Right renal cortex interstitium (tissue), 3 donors: Measurements from ENCODE around the gene MED17. TPM values are rescaled to one million over a fixed set of nuclear protein-coding genes. Genes with fewer than 3 reads are reported as not detected.
"Not testable (repeated sequence)": the region's sequence is repeated elsewhere in the genome, so short reads cannot be mapped to it uniquely, and the experiment has no call there.

Source experiments
- DNase-seq, 3 donors: peaks; one replicate each; pipeline ENCODE4 v3.0.0-alpha.2; 2013; ENCODE audit warnings: low read depth in 3 of 3, low spot score in 2 of 3
- polyA plus RNA-seq, 3 donors: library from polyadenylated mRNA; unstranded; fragments of 120-200 nt; gene quantifications; one replicate each; pipeline ENCODE4 v1.2.1, GENCODE V29; 2013; ENCODE audit not compliant: insufficient read length in 3 of 3

MED17 gene
- 10 to 100 TPM; 33.2 to 38.2 (median 34.4) TPM for polyA plus RNA-seq

DNA sequence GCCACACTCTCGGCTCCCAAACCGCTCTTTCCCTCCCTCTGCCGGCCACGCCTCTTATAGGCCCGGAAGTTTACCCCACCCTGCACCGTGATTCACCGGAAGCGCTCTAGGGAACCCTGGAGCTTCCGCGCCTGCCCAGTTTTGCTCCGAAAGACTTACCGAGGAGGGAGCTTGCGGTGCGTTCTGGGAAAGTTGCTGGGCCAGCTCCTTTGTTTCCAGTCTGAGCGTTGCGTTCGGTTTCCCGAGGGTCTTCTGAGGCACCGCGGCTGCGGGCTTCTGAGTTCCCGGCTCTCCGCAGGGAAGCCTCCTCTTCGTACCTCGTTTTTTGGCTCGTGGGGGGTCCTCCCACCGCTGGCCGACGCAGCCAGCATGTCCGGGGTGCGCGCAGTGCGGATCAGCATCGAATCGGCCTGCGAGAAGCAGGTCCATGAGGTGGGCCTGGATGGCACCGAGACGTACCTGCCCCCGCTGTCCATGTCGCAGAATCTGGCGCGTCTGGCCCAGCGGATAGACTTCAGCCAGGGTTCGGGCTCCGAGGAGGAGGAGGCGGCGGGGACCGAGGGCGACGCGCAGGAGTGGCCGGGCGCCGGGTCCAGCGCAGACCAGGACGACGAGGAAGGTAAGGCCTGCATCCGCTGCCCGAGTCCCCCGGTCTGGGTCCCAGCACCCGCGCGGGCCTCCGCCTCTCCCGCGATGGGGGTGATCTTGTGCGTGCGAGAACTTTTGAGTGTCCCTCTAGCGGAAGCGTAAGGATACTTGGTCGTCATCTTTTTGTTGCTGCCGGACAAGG, at the start of gene MED17:
TSS of gene MED17 (plus strand) at position 138 of the 790 bp plus-strand sequence. CDS start at position 370, 232 bp downstream.
- peak; percentile 88 to 93 (median 88) for DNase-seq

- DNase-seq, result no peak
Measured at GRCh38 chr11:93734427-93735222, 49.5 kb upstream of the MED17 start.

DNA sequence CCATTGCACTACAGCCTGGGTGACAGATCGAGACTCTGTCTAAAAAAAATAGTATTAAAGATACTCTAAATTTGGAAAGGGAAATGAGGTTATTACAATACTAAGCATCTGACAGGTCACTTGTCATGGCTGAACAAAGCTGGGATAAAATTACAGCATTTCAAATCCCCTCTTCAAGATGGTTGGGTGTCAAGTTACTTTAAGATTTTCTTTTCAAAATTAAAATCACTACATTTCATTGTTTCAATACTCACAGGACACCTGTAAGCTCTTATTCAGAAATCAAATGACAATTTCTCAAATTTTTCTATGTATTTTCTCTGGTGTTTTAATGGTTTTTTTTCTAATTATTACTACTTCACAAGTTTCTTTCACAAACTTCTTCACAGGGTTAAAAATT, 48.5 kb upstream of the MED17 start:
- DNase-seq, result no peak

DNA sequence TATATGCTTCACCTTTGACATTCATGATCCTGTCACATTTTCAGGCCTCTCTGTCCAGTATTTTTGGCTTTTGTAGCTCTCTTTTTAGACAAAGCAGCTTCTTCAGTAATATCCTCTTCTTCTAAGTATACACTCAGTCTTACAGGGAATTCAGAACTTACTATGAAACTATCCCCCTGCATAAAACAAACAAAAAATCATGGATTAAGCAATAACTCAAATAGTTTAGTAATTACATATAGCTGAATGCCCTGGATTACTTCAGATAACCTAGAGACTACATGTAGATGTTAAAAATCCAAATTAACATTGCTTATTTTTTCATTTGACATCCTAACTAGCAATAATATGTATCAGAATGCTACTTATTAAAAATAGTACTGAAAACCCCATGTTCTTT, 48.0 kb upstream of the MED17 start:
- DNase-seq, result no peak

DNA sequence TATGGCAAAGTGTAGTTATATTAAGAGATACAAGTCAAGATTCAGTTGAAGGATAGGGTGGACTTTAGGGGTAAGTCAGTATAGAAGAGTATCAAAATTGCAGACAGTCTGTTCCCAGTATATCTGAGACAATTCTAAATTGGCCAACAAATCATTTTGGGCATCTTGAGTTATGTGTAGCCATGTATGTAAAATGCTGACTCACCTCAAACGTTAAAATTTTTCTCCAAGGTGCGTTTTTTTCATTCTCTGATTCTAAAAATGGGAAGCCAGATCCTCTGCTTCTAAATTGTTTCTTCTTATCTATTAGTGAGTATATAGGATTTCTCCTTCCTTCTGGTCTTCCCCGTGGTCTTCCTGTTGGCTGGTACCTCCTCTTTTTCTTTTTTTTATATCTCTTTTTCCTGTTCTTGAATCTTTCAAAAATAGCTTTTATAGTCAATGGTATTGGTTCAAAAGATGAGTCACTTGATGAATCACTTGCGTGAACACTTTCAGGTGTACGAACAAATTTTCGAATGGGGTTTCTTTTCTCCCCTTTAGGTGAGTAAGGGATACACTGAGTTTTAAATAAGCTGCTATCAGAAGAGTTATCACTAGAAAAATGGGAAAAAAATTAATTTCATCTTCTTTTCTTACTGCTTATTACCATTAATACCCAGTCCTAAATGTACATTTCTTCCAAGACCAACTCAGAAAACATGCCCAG, 46.0 kb upstream of the MED17 start:
- no peak for DNase-seq

GRCh38 chr11:93738647-93739081, 45.4 kb upstream of the MED17 start:
- no peak for DNase-seq

DNA sequence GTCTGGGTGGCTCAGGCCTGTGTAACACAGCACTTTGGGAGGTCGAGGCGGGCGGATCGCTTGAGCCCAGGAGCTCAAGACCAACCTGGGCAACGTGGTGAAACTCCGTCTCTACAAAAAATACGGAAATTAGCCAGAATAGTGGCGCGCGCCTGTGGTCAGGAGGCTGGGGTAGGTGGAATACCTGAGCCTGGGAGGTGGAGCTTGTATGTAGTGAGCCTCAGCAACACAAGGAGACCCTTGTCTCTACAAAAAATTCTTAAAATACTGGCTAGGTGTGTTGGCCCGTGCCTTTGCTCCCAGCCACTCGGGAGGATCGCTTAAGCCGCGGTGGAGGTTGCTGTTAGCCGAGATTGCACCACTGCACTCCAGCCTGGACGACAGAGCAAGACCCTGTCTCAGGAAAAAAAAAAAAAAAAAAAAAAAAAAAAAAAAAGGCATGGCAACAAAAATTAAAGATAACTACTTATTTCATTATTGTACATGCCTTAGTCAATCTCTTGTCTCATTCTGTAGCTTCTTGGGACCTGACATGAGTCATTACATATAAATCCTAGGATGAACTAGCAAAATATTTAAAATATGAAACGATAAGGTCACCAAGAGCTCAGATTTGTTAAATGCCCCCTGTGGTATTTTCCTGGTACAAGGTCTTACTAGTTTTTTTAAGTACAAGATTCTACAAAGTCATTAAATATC, 43.9 kb upstream of the MED17 start:
- DNase-seq, result no peak

- DNase-seq, result peak in 1 of 3 donors; percentile 14
Measured at GRCh38 chr11:93740730-93741093, 43.4 kb upstream of the MED17 start.

DNA sequence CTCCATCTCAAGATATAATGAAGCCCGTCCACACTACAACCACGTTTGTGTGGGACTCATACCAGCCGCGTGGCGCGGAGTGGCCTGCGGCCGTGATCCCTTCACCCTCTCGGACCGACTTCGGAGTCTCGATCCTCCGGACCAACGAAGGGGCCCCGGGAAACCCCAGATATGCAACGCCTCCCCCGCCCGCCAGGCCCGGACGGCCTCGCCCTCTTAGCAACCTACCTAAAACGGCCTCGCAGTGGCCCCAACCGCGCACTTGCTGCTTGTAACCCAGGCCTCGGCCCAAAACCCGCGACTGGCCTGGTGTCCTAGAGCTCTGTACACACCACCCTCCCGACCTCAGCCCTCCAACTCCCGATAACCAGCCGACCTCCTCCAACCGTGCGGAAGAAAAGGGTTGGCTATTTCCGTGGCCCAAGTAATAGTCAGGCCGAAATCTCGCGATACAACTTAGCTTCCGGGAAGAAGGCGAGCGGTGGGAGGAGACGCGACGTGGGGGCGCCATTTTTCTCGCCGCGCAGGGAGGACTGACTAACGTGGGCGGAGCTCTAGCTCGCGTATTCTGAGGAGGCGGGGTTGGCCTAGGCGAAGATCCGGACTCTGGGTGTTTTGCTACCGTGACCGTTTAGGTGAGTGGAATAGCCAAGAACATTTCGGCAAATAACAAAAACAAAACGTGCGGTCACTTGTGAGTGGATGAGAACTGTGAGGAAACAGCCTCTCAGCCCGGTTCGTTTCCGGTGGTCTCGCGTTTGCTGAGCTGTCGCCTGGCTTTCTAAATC, 42.8 kb upstream of the MED17 start, which contains the start of the genes C11orf54 and TAF1D:
TSS of gene C11orf54 (plus strand) at position 579 of the 788 bp plus-strand sequence. CDS start 5,722 bp downstream, outside the sequence.
TSS of gene TAF1D (minus strand) at position 402 of the 788 bp plus-strand sequence. CDS start 2,191 bp downstream, outside the sequence.
- DNase-seq, result peak; percentile 94 to 98 (median 98)

GRCh38 chr11:93741882-93742226, 42.2 kb upstream of the MED17 start:
- no peak for DNase-seq

DNA sequence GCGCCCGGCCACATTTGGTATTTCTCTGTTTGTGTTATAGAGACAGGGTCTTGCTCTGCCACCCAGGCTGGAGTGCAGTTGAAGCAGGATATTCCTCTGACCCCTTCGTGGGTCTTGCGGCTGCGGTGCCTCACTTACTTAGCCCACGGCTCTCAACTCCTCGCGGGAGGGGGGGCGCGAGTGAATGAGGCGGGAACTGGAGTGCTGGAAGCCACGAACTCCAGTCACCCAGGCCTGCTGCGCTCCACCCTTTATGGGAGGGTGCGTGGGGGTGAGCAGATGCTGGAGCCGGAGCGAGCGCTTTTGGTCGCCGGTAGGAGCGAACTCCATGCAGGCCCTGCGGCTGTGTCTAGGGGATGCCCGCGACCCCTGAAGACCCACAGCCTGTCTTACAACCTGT, 40.8 kb upstream of the MED17 start:
- DNase-seq, result no peak

- DNase-seq, result no peak
Measured at GRCh38 chr11:93744669-93745004, 39.4 kb upstream of the MED17 start.

DNA sequence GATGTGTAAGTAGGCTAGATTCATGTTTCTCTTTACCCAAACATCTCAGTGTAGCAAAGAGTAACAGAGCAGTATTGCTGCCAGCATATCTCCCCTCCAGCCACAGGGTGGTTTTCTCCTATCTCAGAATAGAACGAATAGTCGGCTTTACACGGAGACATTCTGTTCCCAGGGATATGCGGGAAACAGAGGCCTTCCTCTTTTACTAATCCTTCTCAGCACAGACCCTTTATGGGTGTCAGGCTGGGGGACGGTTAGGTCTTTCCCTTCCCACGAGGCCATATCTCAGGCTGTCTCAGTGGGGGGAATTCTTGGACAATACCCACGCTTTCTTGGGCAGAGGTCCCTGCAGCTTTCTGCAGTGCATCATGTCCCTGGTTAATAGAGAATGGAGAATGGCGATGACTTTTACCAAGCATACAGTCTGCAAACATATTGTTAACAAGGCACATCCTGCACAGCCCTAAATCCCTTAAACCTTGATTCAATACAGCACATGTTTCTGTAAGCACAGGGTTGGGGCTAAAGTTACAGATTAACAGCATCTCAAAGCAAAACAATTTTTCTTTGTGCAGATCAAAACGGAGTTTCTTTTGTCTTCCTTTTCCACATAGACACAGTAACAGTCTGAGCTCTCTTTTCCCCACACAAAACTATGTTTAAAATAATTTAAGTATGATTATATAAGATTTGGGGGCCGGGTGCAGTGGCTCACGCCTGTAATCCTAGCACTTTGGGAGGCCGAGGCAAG, 38.9 kb upstream of the MED17 start:
- DNase-seq, result not testable (repeated sequence)

GRCh38 chr11:93746101-93746500, 38.0 kb upstream of the MED17 start:
- DNase-seq, result no peak

DNA sequence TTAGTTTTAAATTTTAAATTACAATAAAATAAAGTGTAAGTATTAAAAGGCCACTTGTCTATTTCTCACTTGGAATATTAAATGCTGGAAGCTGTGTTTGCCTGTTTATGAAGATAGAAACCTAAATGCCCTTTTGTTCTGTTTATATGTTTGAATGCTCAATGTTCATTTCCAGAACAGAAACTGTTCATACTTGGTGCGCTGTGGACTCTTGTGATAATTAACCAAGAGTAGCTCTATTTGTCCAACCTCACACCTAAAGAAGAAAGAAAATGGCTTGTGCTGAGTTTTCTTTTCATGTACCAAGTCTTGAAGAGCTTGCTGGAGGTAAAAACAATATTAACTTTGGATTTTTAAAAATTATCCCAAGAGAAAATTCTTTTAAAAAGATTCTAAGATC, 37.0 kb upstream of the MED17 start:
- no peak for DNase-seq

DNA sequence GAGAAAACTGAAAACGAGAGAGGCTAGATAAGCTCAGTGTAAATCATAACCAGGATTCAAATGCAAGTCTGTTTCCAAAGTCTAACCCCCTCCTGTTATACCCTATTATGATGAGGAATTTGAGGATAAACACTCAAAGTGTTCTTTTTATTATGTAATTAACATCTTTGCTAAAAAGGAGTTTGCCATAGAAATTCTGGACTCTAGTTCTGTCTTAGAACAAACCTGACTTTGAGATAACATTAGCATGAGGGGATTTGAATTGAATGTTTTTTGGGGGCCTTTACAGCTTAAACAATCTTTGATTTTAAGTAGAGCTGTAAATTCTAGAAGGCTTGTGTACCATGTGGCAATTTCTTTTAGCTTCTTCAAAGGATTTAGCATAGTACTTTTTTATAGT, 33.1 kb upstream of the MED17 start:
- DNase-seq, result no peak

DNA sequence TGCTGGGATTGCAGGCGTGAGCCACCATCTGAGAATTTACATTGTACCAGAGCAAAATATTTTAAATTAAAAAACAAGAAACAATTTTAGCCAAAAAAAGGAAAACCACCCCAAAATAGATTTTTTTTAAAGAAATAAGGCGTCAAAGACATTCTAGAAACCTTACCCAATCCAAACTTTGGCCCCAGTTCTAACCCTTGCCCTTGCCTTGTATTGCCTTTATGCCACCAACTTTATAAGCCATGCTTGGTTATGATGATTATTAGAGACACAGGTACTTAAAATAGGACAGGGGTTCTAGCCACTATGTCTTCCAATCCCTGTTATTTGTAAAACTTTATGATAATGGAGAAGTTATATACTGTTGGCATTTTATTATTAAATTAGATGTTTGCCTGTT, 30.8 kb upstream of the MED17 start:
- no peak for DNase-seq

GRCh38 chr11:93756748-93757147, 27.3 kb upstream of the MED17 start:
- no peak for DNase-seq

- no peak for DNase-seq
Measured at GRCh38 chr11:93757301-93757700, 26.8 kb upstream of the MED17 start.
